Measurements from ENCODE around the gene PTGS1.

The PTGS1 gene

GRCh38 chr9:122370303-122370702, 521 bp upstream of the PTGS1 start:
- peak overlapping the region; percentile 66 for H3K4me2 ChIP-seq (ENCODE audit: low read depth, low read length, poor library complexity, severe bottlenecking)
- H3F3A ChIP-seq (ENCODE audit: insufficient read depth), result no peaks in the 10 kb centered on the region
- no peaks in the 10 kb centered on the region for H3K79me2 ChIP-seq (ENCODE audit: insufficient read depth, low read length)
- H4K20me1 ChIP-seq (ENCODE audit: low read depth, low read length), result no peaks in the 10 kb centered on the region
- H3K9me2 ChIP-seq (replicated peaks; ENCODE audit: insufficient read depth, low read length), result no peaks in the 10 kb centered on the region
- H3K9me3 ChIP-seq (ENCODE audit: insufficient read depth, low read length), result no peaks in the 10 kb centered on the region
- no peaks in the 10 kb centered on the region for H3K36me3 ChIP-seq (ENCODE audit: low read length)
- H3K9ac ChIP-seq (ENCODE audit: low read length), result peak overlapping the region; percentile 34
- H3K4me3 ChIP-seq (ENCODE audit: insufficient read depth, low read length, poor library complexity, severe bottlenecking), result peak overlapping the region; percentile 40
- H2AFZ ChIP-seq (ENCODE audit: low read depth, low read length, severe bottlenecking), result peak overlapping the region; percentile 88
- H3K27ac ChIP-seq (ENCODE audit: low read depth, low read length), result no peak overlapping the region
- no peak for TF ChIP-seq EZH2phosphoT487 (conservative IDR thresholded peaks at IDR 0.05; ENCODE audit: low read length)
- TF ChIP-seq CTCF (IDR thresholded peaks at IDR 0.05; ENCODE audit: insufficient read depth, low read length, poor library complexity, severe bottlenecking), result no peak
- no peaks in the 10 kb centered on the region for H3K27me3 ChIP-seq (ENCODE audit: low read length)

GRCh38 chr9:122371846-122372245, 1.0 kb downstream of the PTGS1 start:
- Histone ChIP-seq H4K20me1 (ENCODE audit: low read depth, low read length) (no peaks in the 10 kb centered on the region), H3K9ac (ENCODE audit: low read length) (no peak overlapping the region), H3K9me2 (replicated peaks; ENCODE audit: insufficient read depth, low read length) (no peaks in the 10 kb centered on the region), H3K9me3 (ENCODE audit: insufficient read depth, low read length) (no peaks in the 10 kb centered on the region), H3K4me3 (ENCODE audit: insufficient read depth, low read length, poor library complexity, severe bottlenecking) (no peak overlapping the region), H2AFZ (ENCODE audit: low read depth, low read length, severe bottlenecking) (no peak overlapping the region), H3K36me3 (ENCODE audit: low read length) (no peaks in the 10 kb centered on the region), H3F3A (ENCODE audit: insufficient read depth) (no peaks in the 10 kb centered on the region), H3K4me2 (ENCODE audit: low read depth, low read length, poor library complexity, severe bottlenecking) (no peak overlapping the region), H3K79me2 (ENCODE audit: insufficient read depth, low read length) (no peaks in the 10 kb centered on the region), H3K27ac (ENCODE audit: low read depth, low read length) (no peak overlapping the region), H3K27me3 (ENCODE audit: low read length) (no peaks in the 10 kb centered on the region)
- TF ChIP-seq EZH2phosphoT487 (conservative IDR thresholded peaks at IDR 0.05; ENCODE audit: low read length) (no peak), CTCF (IDR thresholded peaks at IDR 0.05; ENCODE audit: insufficient read depth, low read length, poor library complexity, severe bottlenecking) (no peak)

GRCh38 chr9:122372856-122373845, 2.3 kb downstream of the PTGS1 start:
- Histone ChIP-seq H4K20me1 (ENCODE audit: low read depth, low read length) (no peaks in the 10 kb centered on the region), H3K9ac (ENCODE audit: low read length) (no peak overlapping the region), H2AFZ (ENCODE audit: low read depth, low read length, severe bottlenecking) (no peak overlapping the region), H3K27ac (ENCODE audit: low read depth, low read length) (no peak overlapping the region), H3K79me2 (ENCODE audit: insufficient read depth, low read length) (no peaks in the 10 kb centered on the region), H3F3A (ENCODE audit: insufficient read depth) (no peaks in the 10 kb centered on the region), H3K4me3 (ENCODE audit: insufficient read depth, low read length, poor library complexity, severe bottlenecking) (no peak overlapping the region), H3K9me2 (replicated peaks; ENCODE audit: insufficient read depth, low read length) (no peaks in the 10 kb centered on the region), H3K27me3 (ENCODE audit: low read length) (no peaks in the 10 kb centered on the region), H3K9me3 (ENCODE audit: insufficient read depth, low read length) (no peaks in the 10 kb centered on the region), H3K4me2 (ENCODE audit: low read depth, low read length, poor library complexity, severe bottlenecking) (no peak overlapping the region), H3K36me3 (ENCODE audit: low read length) (no peaks in the 10 kb centered on the region)
- TF ChIP-seq EZH2phosphoT487 (conservative IDR thresholded peaks at IDR 0.05; ENCODE audit: low read length) (no peak), CTCF (IDR thresholded peaks at IDR 0.05; ENCODE audit: insufficient read depth, low read length, poor library complexity, severe bottlenecking) (no peak)

All from SU-DHL-6 (cell line).